H9 (cell line): Measurements from ENCODE around the gene CPA3. TPM values are rescaled to one million over a fixed set of nuclear protein-coding genes. Genes with fewer than 3 reads are reported as not detected.

Experiments used
- DNase-seq: peaks from one replicate; pipeline ENCODE4 v3.0.0-alpha.2; 2017
- H2AFZ ChIP-seq: one replicate; pipeline ENCODE4 v1.6.1; 2013; ENCODE audit warnings: mild to moderate bottlenecking, low read length, control low read depth, moderate library complexity
- H2AK5ac ChIP-seq: 2 replicates; pipeline ENCODE4 v1.6.1; 2013; ENCODE audit warnings: low read length, control low read depth, mixed read lengths; ENCODE audit not compliant: insufficient read length
- H2BK120ac ChIP-seq: one replicate; pipeline ENCODE4 v1.6.1; 2013; ENCODE audit warnings: low read depth, mild to moderate bottlenecking, low read length, control low read depth, inconsistent platforms; ENCODE audit not compliant: poor library complexity, severe bottlenecking
- H2BK12ac ChIP-seq: 2 replicates; pipeline ENCODE4 v1.6.1; 2013; ENCODE audit warnings: low read length, control low read depth, mixed read lengths, low read depth; ENCODE audit not compliant: insufficient read length
- H2BK15ac ChIP-seq: 2 replicates; pipeline ENCODE4 v1.6.1; 2013; ENCODE audit warnings: low read depth, low read length, control low read depth
- H2BK20ac ChIP-seq: one replicate; pipeline ENCODE4 v1.6.1; 2013; ENCODE audit warnings: low read depth, mild to moderate bottlenecking, low read length, control low read depth, inconsistent platforms; ENCODE audit not compliant: poor library complexity, severe bottlenecking
- H2BK5ac ChIP-seq: 2 replicates; pipeline ENCODE4 v1.6.1; 2013; ENCODE audit warnings: low read length, control low read depth, mixed read lengths; ENCODE audit not compliant: insufficient read length
- H3K14ac ChIP-seq: 2 replicates; pipeline ENCODE4 v1.6.1; 2013; ENCODE audit warnings: low read length, control low read depth; ENCODE audit not compliant: insufficient read depth
- H3K18ac ChIP-seq: 2 replicates; pipeline ENCODE4 v1.6.1; 2013; ENCODE audit warnings: low read depth, mild to moderate bottlenecking, mixed read lengths, low read length, control low read depth; ENCODE audit not compliant: insufficient read length
- H3K23ac ChIP-seq: 2 replicates; pipeline ENCODE4 v1.6.1; 2013; ENCODE audit warnings: low read length, control low read depth, mixed read lengths, low read depth; ENCODE audit not compliant: insufficient read length
- H3K23me2 ChIP-seq: 2 replicates; pipeline ENCODE4 v1.6.1; 2013; ENCODE audit warnings: low read depth, mild to moderate bottlenecking, mixed read lengths, low read length, control low read depth; ENCODE audit not compliant: insufficient read length, poor library complexity, severe bottlenecking
- H3K27ac ChIP-seq: 2 replicates; pipeline ENCODE4 v1.5.1; 2013; ENCODE audit warnings: low read length, control low read depth, mixed read lengths, low read depth; ENCODE audit not compliant: insufficient read length
- H3K27me3 ChIP-seq: 2 replicates; pipeline ENCODE4 v1.6.1; 2013; ENCODE audit warnings: low read length, control low read depth, inconsistent platforms; ENCODE audit not compliant: insufficient read depth
- H3K4ac ChIP-seq: 2 replicates; pipeline ENCODE4 v1.6.1; 2013; ENCODE audit warnings: low read depth, mild to moderate bottlenecking, control low read depth, inconsistent platforms, low read length, moderate library complexity
- H3K4me1 ChIP-seq: 2 replicates; pipeline ENCODE4 v1.6.1; 2013; ENCODE audit warnings: low read length, control low read depth, inconsistent platforms; ENCODE audit not compliant: insufficient read depth
- H3K4me2 ChIP-seq: 2 replicates; pipeline ENCODE4 v1.6.1; 2013; ENCODE audit warnings: low read length, control low read depth, mixed read lengths; ENCODE audit not compliant: insufficient read length, insufficient read depth
- H3K56ac ChIP-seq: 2 replicates; pipeline ENCODE4 v1.6.1; 2013; ENCODE audit warnings: low read depth, mild to moderate bottlenecking, mixed read lengths, low read length, control low read depth; ENCODE audit not compliant: insufficient read length
- H3K79me1 ChIP-seq: 2 replicates; pipeline ENCODE4 v1.6.1; 2013; ENCODE audit warnings: low read depth, mild to moderate bottlenecking, moderate library complexity, low read length, control low read depth, inconsistent platforms; ENCODE audit not compliant: insufficient read depth, poor library complexity, severe bottlenecking
- H3K79me2 ChIP-seq: 2 replicates; pipeline ENCODE4 v1.6.1; 2013; ENCODE audit warnings: low read length, control low read depth, inconsistent platforms; ENCODE audit not compliant: insufficient read depth
- H3K9ac ChIP-seq: 2 replicates; pipeline ENCODE4 v1.6.1; 2013; ENCODE audit warnings: low read length, control low read depth, mixed read lengths; ENCODE audit not compliant: insufficient read length; ENCODE audit errors: extremely low read depth
- H3K9me3 ChIP-seq: one replicate; pipeline ENCODE4 v1.6.1; 2013; ENCODE audit warnings: low read depth, low read length, inconsistent platforms; ENCODE audit not compliant: control insufficient read depth
- H3T11ph ChIP-seq: one replicate; pipeline ENCODE4 v1.6.1; 2013; ENCODE audit warnings: mild to moderate bottlenecking, low read length, control low read depth, inconsistent platforms
- H4K20me1 ChIP-seq: one replicate; pipeline ENCODE4 v1.6.1; 2013; ENCODE audit not compliant: control insufficient read depth, insufficient read length, insufficient read depth
- H4K5ac ChIP-seq: 2 replicates; pipeline ENCODE4 v1.6.1; 2013; ENCODE audit warnings: low read depth, mild to moderate bottlenecking, mixed read lengths, low read length, control low read depth; ENCODE audit not compliant: insufficient read length
- H4K8ac ChIP-seq: replicated peaks from 2 replicates; pipeline ENCODE4 v1.6.1; 2013; ENCODE audit warnings: low read length, control low read depth, mixed read lengths, low read depth; ENCODE audit not compliant: insufficient read length
- H4K91ac ChIP-seq: 2 replicates; pipeline ENCODE4 v1.6.1; 2013; ENCODE audit warnings: low read depth, mild to moderate bottlenecking, moderate library complexity, mixed read lengths, low read length, control low read depth; ENCODE audit not compliant: insufficient read length
- H3K27ac Mint-ChIP-seq, 3 experiments: 2 replicates in 2 of 3; 3 replicates in 1 of 3; pipeline ENCODE4 v1.8.0; 2020 to 2021; ENCODE audit warnings: mixed read lengths in 3 of 3, mild to moderate bottlenecking in 1 of 3, moderate library complexity in 1 of 3
- H3K27me3 Mint-ChIP-seq: 2 replicates; pipeline ENCODE4 v1.8.0; 2021; ENCODE audit warnings: low read depth, mild to moderate bottlenecking, moderate library complexity, mixed read lengths
- H3K36me3 Mint-ChIP-seq, 3 experiments: 2 replicates in 2 of 3; 3 replicates in 1 of 3; pipeline ENCODE4 v1.8.0; 2020 to 2021; ENCODE audit warnings: low read depth in 3 of 3, mixed read lengths in 3 of 3; ENCODE audit not compliant: insufficient read depth in 1 of 3
- H3K4me1 Mint-ChIP-seq, 2 experiments: 2 replicates each; pipeline ENCODE4 v1.8.0; 2020; ENCODE audit warnings: mixed read lengths in 2 of 2
- H3K4me3 Mint-ChIP-seq, 2 experiments: 2 replicates in 1 of 2; 3 replicates in 1 of 2; pipeline ENCODE4 v1.8.0; 2020 to 2021; ENCODE audit warnings: mild to moderate bottlenecking in 2 of 2, mixed read lengths in 2 of 2, moderate library complexity in 1 of 2
- H3K9me3 Mint-ChIP-seq, 2 experiments: 2 replicates in 1 of 2; 3 replicates in 1 of 2; pipeline ENCODE4 v1.8.0; 2020; ENCODE audit warnings: mild to moderate bottlenecking in 2 of 2, mixed read lengths in 2 of 2, moderate library complexity in 1 of 2
- CTCF ChIP-seq: fragments of 200-600 bp; sonication (generic); conservative IDR thresholded peaks from 3 replicates; pipeline ENCODE4 v1.8.0; 2021; ENCODE audit warnings: antibody characterized with exemption, mild to moderate bottlenecking
- WGBS: extraction: QIAGEN DNeasy Blood & Tissue Kit; methylation state at CpG from one replicate; pipeline ENCODE4 v1.1.7; 2013; ENCODE audit warnings: missing lambda C conversion rate, low lambda C conversion rate, mixed read lengths; ENCODE audit not compliant: insufficient read length; ENCODE audit errors: extremely low coverage; 5-methylcytosine and 5-hydroxymethylcytosine counted together
- long read RNA-seq: library from polyadenylated mRNA; unstranded; transcript quantifications from one replicate; pipeline ENCODE4 v2.0.0, GENCODE V29; 2020
- total RNA-seq: library from RNA; stranded (reverse); gene quantifications from 2 replicates; pipeline ENCODE4 v1.2.1, GENCODE V29; 2021

CPA3 gene
- not detected in 2 replicates for total RNA-seq
- long read RNA-seq, result 0 reads

- H2BK20ac ChIP-seq, result no peak within 1 kb of the TSS
- no peaks in the 10 kb centered on the region for H3K79me2 ChIP-seq
- H2BK12ac ChIP-seq, result no peak within 1 kb of the TSS
- H3K9me3 Mint-ChIP-seq, result no peaks in the 10 kb centered on the region
- no peak within 1 kb of the TSS for H2BK5ac ChIP-seq
- H3K23me2 ChIP-seq, result no peaks in the 10 kb centered on the region
- H3K79me1 ChIP-seq, result no peaks in the 10 kb centered on the region
- H3K14ac ChIP-seq, result no peak within 1 kb of the TSS
- no peak for DNase-seq
- H3K4me1 Mint-ChIP-seq, result no peaks in the 10 kb centered on the region
- H2AK5ac ChIP-seq, result no peak within 1 kb of the TSS
- H4K20me1 ChIP-seq, result no peaks in the 10 kb centered on the region
- H3K27me3 Mint-ChIP-seq, result no peaks in the 10 kb centered on the region
- no peak within 1 kb of the TSS for H2BK15ac ChIP-seq
- H3K27ac Mint-ChIP-seq, result no peak within 1 kb of the TSS
- no peak within 1 kb of the TSS for H3K23ac ChIP-seq
- H4K5ac ChIP-seq, result no peak within 1 kb of the TSS
- H3K9ac ChIP-seq, result no peak within 1 kb of the TSS
- H3K36me3 Mint-ChIP-seq, result no peaks in the 10 kb centered on the region
- no peak within 1 kb of the TSS for H3K4me2 ChIP-seq
- no peaks in the 10 kb centered on the region for H3K9me3 ChIP-seq
- H3T11ph ChIP-seq, result no peak within 1 kb of the TSS
- no peaks in the 10 kb centered on the region for H3K4me1 ChIP-seq
- H2BK120ac ChIP-seq, result no peak within 1 kb of the TSS
- no peak within 1 kb of the TSS for H2AFZ ChIP-seq
- H3K18ac ChIP-seq, result no peak within 1 kb of the TSS
- no peak within 1 kb of the TSS for H3K27ac ChIP-seq
- no peak within 1 kb of the TSS for H3K4ac ChIP-seq
- no peak within 1 kb of the TSS for H3K56ac ChIP-seq
- no peak for TF ChIP-seq CTCF
- no peak within 1 kb of the TSS for H3K4me3 Mint-ChIP-seq
- WGBS, result no CpG with 5 or more reads among the region's 1 CpG
- H3K27me3 ChIP-seq, result no peaks in the 10 kb centered on the region
- H4K8ac ChIP-seq, result no peak within 1 kb of the TSS
- H4K91ac ChIP-seq, result no peak within 1 kb of the TSS
Measured at GRCh38 chr3:148865049-148865448, at the start of gene CPA3. Gene CPA3, plus strand, starts transcription at chr3:148865296. Its CDS starts 12 bp downstream, at chr3:148865308.
